Measurements from ENCODE around the gene ADAMTS5.

ADAMTS5 gene

DNA sequence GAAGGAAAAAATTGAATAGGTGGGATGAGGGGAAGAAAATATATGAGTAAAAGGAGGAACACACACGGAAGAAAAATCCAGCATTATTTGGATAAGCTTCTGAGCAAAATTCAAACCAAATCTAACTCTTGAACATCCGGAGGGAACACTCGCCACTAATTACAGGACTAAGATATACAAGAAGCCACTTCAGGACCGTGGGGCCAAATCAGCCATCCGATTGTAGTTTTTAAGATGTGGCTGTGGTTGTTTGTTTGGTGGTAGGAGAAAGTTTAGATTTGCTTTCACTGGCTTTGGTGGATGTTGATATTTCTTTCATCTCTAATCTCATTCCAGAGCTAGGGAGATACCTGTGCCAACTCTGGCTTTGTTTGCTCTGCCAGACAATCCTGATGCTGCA, 78.0 kb downstream of the ADAMTS5 start:
- Histone ChIP-seq H2AFZ (ENCODE audit: low read length) (no peak overlapping the region), H3K9me3 (replicated peaks; ENCODE audit: insufficient read depth, low read length) (no peaks in the 10 kb centered on the region), H3K36me3 (replicated peaks; ENCODE audit: insufficient read depth, low read length) (no peaks in the 10 kb centered on the region), H3K9me2 (replicated peaks; ENCODE audit: insufficient read depth, low read length) (no peaks in the 10 kb centered on the region), H3F3A (ENCODE audit: insufficient read depth, low read length) (no peaks in the 10 kb centered on the region), H3K4me2 (ENCODE audit: low read depth, low read length) (no peak overlapping the region), H3K79me2 (ENCODE audit: low read length) (no peaks in the 10 kb centered on the region), H3K27me3 (replicated peaks; ENCODE audit: insufficient read depth, low read length) (no peaks in the 10 kb centered on the region), H4K20me1 (ENCODE audit: insufficient read depth, low read length) (no peaks in the 10 kb centered on the region), H3K27ac (ENCODE audit: low read length) (no peak overlapping the region), H3K9ac (ENCODE audit: low read length) (no peak overlapping the region), H3K4me3 (ENCODE audit: low read length) (no peak overlapping the region), H3K4me1 (ENCODE audit: low read length) (no peaks in the 10 kb centered on the region)
- no peak for DNase-seq
- TF ChIP-seq EZH2 (optimal IDR thresholded peaks at IDR 0.05; ENCODE audit: low read depth, low read length) = no peak
- TF ChIP-seq, protein P1, sequence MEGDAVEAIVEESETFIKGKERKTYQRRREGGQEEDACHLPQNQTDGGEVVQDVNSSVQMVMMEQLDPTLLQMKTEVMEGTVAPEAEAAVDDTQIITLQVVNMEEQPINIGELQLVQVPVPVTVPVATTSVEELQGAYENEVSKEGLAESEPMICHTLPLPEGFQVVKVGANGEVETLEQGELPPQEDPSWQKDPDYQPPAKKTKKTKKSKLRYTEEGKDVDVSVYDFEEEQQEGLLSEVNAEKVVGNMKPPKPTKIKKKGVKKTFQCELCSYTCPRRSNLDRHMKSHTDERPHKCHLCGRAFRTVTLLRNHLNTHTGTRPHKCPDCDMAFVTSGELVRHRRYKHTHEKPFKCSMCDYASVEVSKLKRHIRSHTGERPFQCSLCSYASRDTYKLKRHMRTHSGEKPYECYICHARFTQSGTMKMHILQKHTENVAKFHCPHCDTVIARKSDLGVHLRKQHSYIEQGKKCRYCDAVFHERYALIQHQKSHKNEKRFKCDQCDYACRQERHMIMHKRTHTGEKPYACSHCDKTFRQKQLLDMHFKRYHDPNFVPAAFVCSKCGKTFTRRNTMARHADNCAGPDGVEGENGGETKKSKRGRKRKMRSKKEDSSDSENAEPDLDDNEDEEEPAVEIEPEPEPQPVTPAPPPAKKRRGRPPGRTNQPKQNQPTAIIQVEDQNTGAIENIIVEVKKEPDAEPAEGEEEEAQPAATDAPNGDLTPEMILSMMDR (IDR thresholded peaks at IDR 0.05; ENCODE audit: low read length) = no peak
- no peak for TF ChIP-seq EZH2phosphoT487 (IDR thresholded peaks at IDR 0.05; ENCODE audit: low read length)

DNA sequence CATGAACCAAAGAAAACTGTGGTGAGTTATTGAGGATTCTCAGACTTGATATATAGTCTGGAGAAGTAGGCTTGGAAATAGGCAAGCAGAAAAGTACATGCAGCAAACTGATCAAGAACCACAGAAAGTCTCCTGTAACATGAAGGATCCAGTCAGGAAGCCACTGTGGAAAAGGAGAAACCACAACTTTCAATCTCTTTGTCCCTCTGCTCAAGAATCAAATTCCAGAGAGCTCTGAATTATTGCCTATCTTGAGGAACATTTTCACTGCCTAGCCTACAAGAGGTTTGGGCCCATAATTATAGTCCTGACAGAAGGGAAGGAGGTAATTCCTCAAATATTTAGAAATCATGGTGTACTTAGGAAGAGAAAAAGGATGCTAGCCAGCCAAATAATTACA, 78.6 kb downstream of the ADAMTS5 start:
- TF ChIP-seq EZH2phosphoT487 (IDR thresholded peaks at IDR 0.05; ENCODE audit: low read length) (no peak), EZH2 (optimal IDR thresholded peaks at IDR 0.05; ENCODE audit: low read depth, low read length) (no peak)
- TF ChIP-seq, protein P1 (IDR thresholded peaks at IDR 0.05; ENCODE audit: low read length) = no peak
- H4K20me1 ChIP-seq (ENCODE audit: insufficient read depth, low read length) = no peaks in the 10 kb centered on the region
- no peaks in the 10 kb centered on the region for H3K9me3 ChIP-seq (replicated peaks; ENCODE audit: insufficient read depth, low read length)
- no peak overlapping the region for H3K4me3 ChIP-seq (ENCODE audit: low read length)
- no peak overlapping the region for H3K9ac ChIP-seq (ENCODE audit: low read length)
- H3K27me3 ChIP-seq (replicated peaks; ENCODE audit: insufficient read depth, low read length) = no peaks in the 10 kb centered on the region
- no peaks in the 10 kb centered on the region for H3K36me3 ChIP-seq (replicated peaks; ENCODE audit: insufficient read depth, low read length)
- no peak overlapping the region for H3K27ac ChIP-seq (ENCODE audit: low read length)
- H3F3A ChIP-seq (ENCODE audit: insufficient read depth, low read length) = no peaks in the 10 kb centered on the region
- no peaks in the 10 kb centered on the region for H3K79me2 ChIP-seq (ENCODE audit: low read length)
- no peak overlapping the region for H2AFZ ChIP-seq (ENCODE audit: low read length)
- DNase-seq = no peak
- H3K4me1 ChIP-seq (ENCODE audit: low read length) = no peaks in the 10 kb centered on the region
- no peak overlapping the region for H3K4me2 ChIP-seq (ENCODE audit: low read depth, low read length)
- no peaks in the 10 kb centered on the region for H3K9me2 ChIP-seq (replicated peaks; ENCODE audit: insufficient read depth, low read length)

DNA sequence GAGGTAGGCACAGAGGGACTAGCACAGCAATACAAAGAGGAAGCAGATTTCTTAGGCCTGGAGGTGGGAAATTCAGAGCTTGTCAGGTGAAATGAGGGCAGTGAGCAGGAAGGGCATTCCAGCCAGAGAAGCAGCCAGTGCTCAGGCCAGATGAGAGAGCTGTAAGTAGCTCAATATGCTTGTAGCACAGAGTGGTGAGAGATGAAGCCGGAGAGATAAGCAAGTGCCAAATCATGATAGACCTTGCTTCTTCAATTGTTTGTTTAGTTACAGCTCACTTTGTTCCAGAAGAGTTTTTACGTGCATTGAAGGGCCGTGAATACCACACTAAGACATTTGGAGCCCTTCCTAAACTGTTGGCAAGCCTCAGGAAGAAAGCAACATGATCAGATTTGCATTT, 79.6 kb downstream of the ADAMTS5 start:
- H3K9me2 ChIP-seq (replicated peaks; ENCODE audit: insufficient read depth, low read length) = no peaks in the 10 kb centered on the region
- no peaks in the 10 kb centered on the region for H3K4me1 ChIP-seq (ENCODE audit: low read length)
- H3K36me3 ChIP-seq (replicated peaks; ENCODE audit: insufficient read depth, low read length) = no peaks in the 10 kb centered on the region
- no peaks in the 10 kb centered on the region for H3F3A ChIP-seq (ENCODE audit: insufficient read depth, low read length)
- TF ChIP-seq EZH2 (optimal IDR thresholded peaks at IDR 0.05; ENCODE audit: low read depth, low read length) = no peak
- no peak for TF ChIP-seq EZH2phosphoT487 (IDR thresholded peaks at IDR 0.05; ENCODE audit: low read length)
- TF ChIP-seq, protein P1 (IDR thresholded peaks at IDR 0.05; ENCODE audit: low read length) = no peak
- H2AFZ ChIP-seq (ENCODE audit: low read length) = no peak overlapping the region
- H3K4me2 ChIP-seq (ENCODE audit: low read depth, low read length) = no peak overlapping the region
- no peak overlapping the region for H3K9ac ChIP-seq (ENCODE audit: low read length)
- H4K20me1 ChIP-seq (ENCODE audit: insufficient read depth, low read length) = no peaks in the 10 kb centered on the region
- no peaks in the 10 kb centered on the region for H3K27me3 ChIP-seq (replicated peaks; ENCODE audit: insufficient read depth, low read length)
- H3K79me2 ChIP-seq (ENCODE audit: low read length) = no peaks in the 10 kb centered on the region
- no peak for DNase-seq
- no peaks in the 10 kb centered on the region for H3K9me3 ChIP-seq (replicated peaks; ENCODE audit: insufficient read depth, low read length)
- H3K4me3 ChIP-seq (ENCODE audit: low read length) = no peak overlapping the region
- H3K27ac ChIP-seq (ENCODE audit: low read length) = no peak overlapping the region
